Measurements from ENCODE around the gene FLOT1. TPM values are rescaled to one million over a fixed set of nuclear protein-coding genes. Genes with fewer than 3 reads are reported as not detected.
A peak's percentile ranks its signal among the peaks of the same experiment; 100 is the strongest.

The FLOT1 gene
- total and polyA plus RNA-seq, 2 of the 13 experiments (the other 11 are each of a cell fraction or from before 2014, with no cell fraction given): 82.3 to 130 TPM

GRCh38 chr6:30686908-30687658 lies 55.4 kb downstream of the FLOT1 start (continued):
- TF ChIP-seq ZNF280B (CRISPR knock-in tag; IDR thresholded peaks at IDR 0.05; ENCODE audit: borderline replicate concordance) (no peak; the same call in 1 of the 2 replicates), KDM4B (CRISPR knock-in tag; IDR thresholded peaks at IDR 0.05) (no peak; the same call in 1 of the 2 replicates), ZNF687 (CRISPR knock-in tag; IDR thresholded peaks at IDR 0.05) (peak; percentile 80), ELF3 (CRISPR knock-in tag; IDR thresholded peaks at IDR 0.05) (no peak), TP53 (CRISPR knock-in tag; conservative IDR thresholded peaks at IDR 0.05) (no peak), PATZ1 (CRISPR knock-in tag; IDR thresholded peaks at IDR 0.05) (peak; percentile 71), ESRRA (CRISPR knock-in tag; IDR thresholded peaks at IDR 0.05; ENCODE audit: low read depth) (no peak), KAT8 (CRISPR knock-in tag; IDR thresholded peaks at IDR 0.05) (no peak), ZNF292 (CRISPR knock-in tag; IDR thresholded peaks at IDR 0.05; ENCODE audit: borderline replicate concordance, low read depth) (no peak; the same call in 1 of the 2 replicates), ZMAT5 (CRISPR knock-in tag; IDR thresholded peaks at IDR 0.05; ENCODE audit: borderline replicate concordance, low read depth) (no peak), TARDBP (CRISPR knock-in tag; IDR thresholded peaks at IDR 0.05) (peak; percentile 20), KMT2A (CRISPR knock-in tag; IDR thresholded peaks at IDR 0.05) (no peak), ZBTB1 (CRISPR knock-in tag; IDR thresholded peaks at IDR 0.05; ENCODE audit: borderline replicate concordance) (no peak), ZNF567 (CRISPR knock-in tag; IDR thresholded peaks at IDR 0.05; ENCODE audit: borderline replicate concordance) (no peak), CTCF (CRISPR knock-in tag; IDR thresholded peaks at IDR 0.05) (peak; percentile 6; the same call in 1 of the 2 replicates), KLF16 (CRISPR knock-in tag; IDR thresholded peaks at IDR 0.05) (no peak), AHR (CRISPR knock-in tag; IDR thresholded peaks at IDR 0.05) (0 out of 2 replicates have a peak, but pooled peaks have one; percentile 27), JUND (CRISPR knock-in tag; IDR thresholded peaks at IDR 0.05) (no peak), MED8 (CRISPR knock-in tag; IDR thresholded peaks at IDR 0.05; ENCODE audit: insufficient replicate concordance) (no peak)
